ENCODE measurements around the gene AGO1. TPM values are rescaled to one million over a fixed set of nuclear protein-coding genes. Genes with fewer than 3 reads are reported as not detected.
"Not testable (repeated sequence)": the region's sequence is repeated elsewhere in the genome, so short reads cannot be mapped to it uniquely, and the experiment has no call there.

Gene AGO1
- total and polyA plus RNA-seq, 11 donors: 3.0 to 27.0 (median 20.5) TPM

- ATAC-seq: no peak
Measured at GRCh38 chr1:35968396-35968795, 85.4 kb downstream of the AGO1 start.

GRCh38 chr1:35971601-35972000 is 88.6 kb downstream of the AGO1 start:
- 95 to 96% (median 95%) methylated on average over 2 of the region's 2 CpGs for WGBS, 4 donors
- peaks cover 0 to 5% (median 0%) of the 10 kb centered on the region in 12 donors for H3K9me3 ChIP-seq
- TF ChIP-seq POLR2A (IDR thresholded peaks at IDR 0.05) (no peak), CTCF (IDR thresholded peaks at IDR 0.05) (no peak)
- H3K36me3 ChIP-seq: peaks cover 0 to 74% (median 59%) of the 10 kb centered on the region in 9 donors
- no peak overlapping the region for H3K27ac ChIP-seq
- intact Hi-C loops (cut with DNase I): no loop called here
- no peak overlapping the region for H3K4me3 ChIP-seq
- no peak for DNase-seq
- no peaks in the 10 kb centered on the region for H3K27me3 ChIP-seq
- ATAC-seq: no peak
- no peaks in the 10 kb centered on the region for H3K4me1 ChIP-seq

More at GRCh38 chr1:35968396-35968795, 85.4 kb downstream of the AGO1 start:
- Histone ChIP-seq H3K4me3 (no peak overlapping the region), H3K9me3 (peaks cover 0 to 5% (median 0%) of the 10 kb centered on the region in 12 donors), H3K36me3 (peaks cover 0 to 47% (median 29%) of the 10 kb centered on the region in 9 donors), H3K4me1 (no peaks in the 10 kb centered on the region), H3K27ac (no peak overlapping the region), H3K27me3 (no peaks in the 10 kb centered on the region)
- no peak for TF ChIP-seq POLR2A (IDR thresholded peaks at IDR 0.05)
- no peak for TF ChIP-seq CTCF (IDR thresholded peaks at IDR 0.05)
- WGBS, 4 donors: 96 to 100% (median 98%) methylated on average over 1 of the region's 1 CpG
- DNase-seq: no peak
- intact Hi-C loops (cut with DNase I): no loop called here

- peaks cover 0 to 73% (median 53%) of the 10 kb centered on the region in 9 donors for H3K36me3 ChIP-seq
- ATAC-seq; H3K4me3 ChIP-seq; intact Hi-C loops (cut with DNase I); DNase-seq; H3K4me1 ChIP-seq; H3K27me3 ChIP-seq; H3K27ac ChIP-seq; H3K9me3 ChIP-seq: not testable (repeated sequence)
- 95 to 99% (median 97%) methylated on average over 3 of the region's 3 CpGs for WGBS, 4 donors
Measured at GRCh38 chr1:35972631-35973030, 89.6 kb downstream of the AGO1 start.

- no peaks in the 10 kb centered on the region for H3K27me3 ChIP-seq
- ATAC-seq (no peak), DNase-seq (no peak)
- TF ChIP-seq POLR2A (IDR thresholded peaks at IDR 0.05) (no peak), CTCF (IDR thresholded peaks at IDR 0.05) (no peak)
- intact Hi-C loops (cut with DNase I): no loop called here
- H3K36me3 ChIP-seq: peaks cover 0 to 65% (median 44%) of the 10 kb centered on the region in 9 donors
- H3K4me1 ChIP-seq: no peaks in the 10 kb centered on the region
- no peaks in the 10 kb centered on the region for H3K9me3 ChIP-seq
- no peak overlapping the region for H3K4me3 ChIP-seq
- H3K27ac ChIP-seq: no peak overlapping the region
Measured at GRCh38 chr1:35980090-35980489, 97.1 kb downstream of the AGO1 start.

Other genes starting within 250 kb of the AGO1 start
- 10 to 100 TPM; 36.3 to 60.0 (median 41.7) TPM for gene PSMB2, start 241.7 kb upstream of the AGO1 start, total RNA-seq
- 10 to 100 TPM; 41.1 to 50.5 TPM for gene PSMB2, start 241.7 kb upstream of the AGO1 start, polyA plus RNA-seq
- gene C1orf216, start 164.3 kb upstream of the AGO1 start, total RNA-seq: 10 to 100 TPM in 4 of 9 donors, 1 to 10 TPM in 5; 8.4 to 13.6 (median 9.9) TPM
- gene C1orf216, start 164.3 kb upstream of the AGO1 start, polyA plus RNA-seq: 10 to 100 TPM in 1 of 2 donors, 1 to 10 TPM in 1; 5.1 to 14.7 TPM
- gene CLSPN, start 113.2 kb upstream of the AGO1 start, total RNA-seq: 1 to 10 TPM in 1 of 9 donors, under 1 TPM in 8; 0.22 to 6.3 (median 0.35) TPM
- gene CLSPN, start 113.2 kb upstream of the AGO1 start, polyA plus RNA-seq: under 1 TPM; 0.23 to 0.25 TPM
- 10 to 100 TPM; 12.4 to 24.8 (median 18.8) TPM for gene AGO4, start 75.2 kb upstream of the AGO1 start, total RNA-seq
- 10 to 100 TPM in 1 of 2 donors, 1 to 10 TPM in 1; 6.2 to 10.2 TPM for gene AGO4, start 75.2 kb upstream of the AGO1 start, polyA plus RNA-seq
- 10 to 100 TPM in 7 of 9 donors, 1 to 10 TPM in 2; 8.6 to 18.8 (median 14.7) TPM for gene AGO3, start 47.9 kb downstream of the AGO1 start, total RNA-seq
- 1 to 10 TPM; 2.8 to 4.4 TPM for gene AGO3, start 47.9 kb downstream of the AGO1 start, polyA plus RNA-seq
- gene TEKT2, start 200.9 kb downstream of the AGO1 start, total RNA-seq: under 1 TPM in 3 of 9 donors, not detected in 6; 0.17 to 0.23 (median 0.20) TPM
- under 1 TPM in 1 of 2 donors, not detected in 1; 0.07 TPM for gene TEKT2, start 200.9 kb downstream of the AGO1 start, polyA plus RNA-seq
- 10 to 100 TPM; 11.3 to 49.0 (median 16.9) TPM for gene ADPRS, start 205.7 kb downstream of the AGO1 start, total RNA-seq
- gene ADPRS, start 205.7 kb downstream of the AGO1 start, polyA plus RNA-seq: 10 to 100 TPM; 23.2 to 31.2 TPM
- 1 to 10 TPM in 5 of 9 donors, under 1 TPM in 4; 0.33 to 2.6 (median 1.1) TPM for gene COL8A2, start 242.0 kb downstream of the AGO1 start, total RNA-seq
- gene COL8A2, start 242.0 kb downstream of the AGO1 start, polyA plus RNA-seq: under 1 TPM; 0.34 to 0.53 TPM

Data from heart left ventricle (tissue), 16 donors.